ENCODE results near the gene BAIAP2.

- TF ChIP-seq POLR2A (IDR thresholded peaks at IDR 0.05), result no peak
- TF ChIP-seq CTCF (IDR thresholded peaks at IDR 0.05), result no peak
- TF ChIP-seq POLR2AphosphoS5 (IDR thresholded peaks at IDR 0.05; ENCODE audit: insufficient read depth in 1 of 2, low read depth in 1 of 2), result no peak
Measured at GRCh38 chr17:80995131-80995530, 39.8 kb upstream of the BAIAP2 start.
